ENCODE data around the gene BRWD1. TPM values are rescaled to one million over a fixed set of nuclear protein-coding genes. Genes with fewer than 3 reads are reported as not detected.
A peak's percentile ranks its signal among the peaks of the same experiment; 100 is the strongest.

The BRWD1 gene
- total RNA-seq, 2 experiments from 2014 or later: 19.1 to 24.5 TPM

- intact Hi-C loops (cut with DNase I, micrococcal nuclease): no loop called here
- POLR2A ChIA-PET: no interaction called here
- Mint-ChIP-seq H3K36me3 (ENCODE audit: low read depth) (peaks cover 62% of the 10 kb centered on the region), H3K27ac (peak overlapping the region; percentile 72), H3K4me3 (no peak overlapping the region), H3K4me1 (peaks cover 29% of the 10 kb centered on the region), H3K27me3 (no peaks in the 10 kb centered on the region), H3K9me3 (ENCODE audit: low read depth) (no peaks in the 10 kb centered on the region)
- ATAC-seq (no peak), DNase-seq (no peak)
- CTCF ChIA-PET: interaction anchor here (1.0 to 1.7 kb wide), 3 partner anchors 13 to 245 kb away, joined by 3 to 5 read pairs (median 4); partner anchors contain the start of gene PSMG1
These were observed 116.6 kb downstream of the BRWD1 start for GRCh38 chr21:39196838-39197237.

DNA sequence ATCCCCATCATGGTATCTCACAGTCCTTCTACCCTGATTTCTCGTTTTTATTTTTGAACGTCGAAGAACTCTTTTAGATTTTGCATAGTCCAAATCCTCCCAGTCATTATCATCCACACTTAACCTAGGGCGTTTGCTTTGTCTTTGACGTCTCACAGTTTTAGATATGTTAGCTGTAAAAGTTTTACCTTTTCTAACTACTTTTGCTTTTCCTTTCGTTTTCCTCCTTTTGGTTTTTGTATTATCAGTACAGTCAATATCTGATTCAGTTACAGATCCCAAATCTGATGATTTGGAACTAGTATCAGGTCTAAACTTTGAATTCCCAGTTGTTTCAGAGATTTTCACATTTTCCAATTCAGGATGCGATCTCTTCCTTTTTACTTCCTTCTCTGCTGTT, 117.1 kb downstream of the BRWD1 start:
- H3K4me1 Mint-ChIP-seq: peaks cover 30% of the 10 kb centered on the region
- CTCF ChIA-PET: interaction anchor here (1.4 to 1.7 kb wide), 3 partner anchors 10 to 61 kb away, joined by 3 to 5 read pairs (median 4); no protein-coding TSS in a partner anchor
- DNase-seq: no peak
- no peaks in the 10 kb centered on the region for H3K27me3 Mint-ChIP-seq
- no peaks in the 10 kb centered on the region for H3K9me3 Mint-ChIP-seq (ENCODE audit: low read depth)
- H3K4me3 Mint-ChIP-seq: no peak overlapping the region
- intact Hi-C loops (cut with DNase I, micrococcal nuclease): no loop called here
- peaks cover 59% of the 10 kb centered on the region for H3K36me3 Mint-ChIP-seq (ENCODE audit: low read depth)
- POLR2A ChIA-PET: no interaction called here
- peak overlapping the region; percentile 72 for H3K27ac Mint-ChIP-seq
- ATAC-seq: peak; percentile 36

DNA sequence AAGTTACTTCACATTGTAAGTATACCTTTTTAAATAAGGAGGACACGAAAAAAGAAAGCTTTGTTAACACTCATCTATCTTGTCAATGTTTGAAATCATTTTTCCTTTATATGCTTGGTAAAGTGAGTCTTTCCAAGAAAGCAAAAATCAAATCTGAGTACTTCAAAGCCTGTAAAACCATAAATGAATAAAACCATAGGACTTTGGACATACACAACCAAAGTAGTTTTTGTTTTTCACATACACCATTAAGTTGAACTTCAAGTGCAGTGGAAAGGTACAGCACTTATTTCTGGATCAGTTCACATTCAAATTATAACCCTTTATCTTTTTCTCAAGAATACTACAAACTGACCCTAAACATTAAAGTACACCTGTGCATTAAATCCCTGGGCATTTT, 120.1 kb downstream of the BRWD1 start:
- CTCF ChIA-PET: interaction anchor here (1.6 kb wide), 1 partner anchor 10 kb away, joined by 6 read pairs; the partner anchor contains the start of gene PSMG1
- intact Hi-C loops (cut with DNase I, micrococcal nuclease): loop anchor here in 1 of 2 experiments (5.0 kb wide), 1 partner anchor 44 kb away; no protein-coding TSS in a partner anchor
- peaks cover 50% of the 10 kb centered on the region for H3K4me1 Mint-ChIP-seq

DNA sequence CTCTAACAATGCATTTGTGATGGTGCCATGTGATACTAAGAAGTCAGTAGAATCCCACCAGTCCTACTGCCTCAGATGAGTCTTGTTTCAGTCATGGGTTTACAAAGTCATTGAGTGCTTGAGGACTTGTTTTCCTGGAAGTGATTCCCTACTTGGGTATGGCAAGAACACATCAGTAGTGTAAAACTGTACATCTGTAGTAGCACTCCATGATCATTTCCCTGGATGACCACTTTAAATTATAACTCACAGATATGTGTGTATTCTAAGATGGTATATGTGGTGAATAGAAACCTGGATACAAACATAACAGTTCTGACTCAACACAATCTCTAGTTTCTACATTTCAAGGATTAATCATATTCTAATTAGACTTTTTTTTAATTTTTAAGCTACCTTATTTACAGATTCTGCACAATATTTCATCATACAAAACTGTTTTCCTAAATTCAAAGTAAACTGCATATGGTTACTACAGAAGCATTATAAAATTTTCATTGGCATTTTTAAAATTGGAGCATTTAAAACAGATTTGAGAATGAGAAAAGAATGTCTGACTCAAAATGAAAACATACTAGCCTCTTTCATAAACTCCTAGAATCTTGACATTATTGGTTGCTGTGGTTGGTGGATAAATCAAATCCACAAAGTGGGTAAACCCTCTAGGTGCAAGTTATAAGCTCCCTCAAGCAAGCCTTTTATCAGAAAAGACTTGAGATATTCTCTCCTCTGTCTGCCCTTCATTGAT, 123.4 kb downstream of the BRWD1 start:
- H3K27ac Mint-ChIP-seq: no peak overlapping the region
- POLR2A ChIA-PET: no interaction called here
- ATAC-seq: peak; percentile 84
- H3K4me1 Mint-ChIP-seq: peaks cover 52% of the 10 kb centered on the region
- H3K4me3 Mint-ChIP-seq: no peak overlapping the region
- peaks cover 17% of the 10 kb centered on the region for H3K36me3 Mint-ChIP-seq (ENCODE audit: low read depth)
- no peak for DNase-seq
- no peaks in the 10 kb centered on the region for H3K27me3 Mint-ChIP-seq
- H3K9me3 Mint-ChIP-seq (ENCODE audit: low read depth): no peaks in the 10 kb centered on the region
- intact Hi-C loops (cut with DNase I, micrococcal nuclease): loop anchor here (2.0 to 5.0 kb wide), 2 partner anchors 47 to 49 kb away; no protein-coding TSS in a partner anchor
- CTCF ChIA-PET: interaction anchor here (0.7 to 1.6 kb wide), 4 partner anchors 10 to 529 kb away, joined by 3 to 8 read pairs (median 4); no protein-coding TSS in a partner anchor

More for the DNA sequence above, 120.1 kb downstream of the BRWD1 start:
- H3K36me3 Mint-ChIP-seq (ENCODE audit: low read depth): peaks cover 46% of the 10 kb centered on the region
- ATAC-seq (no peak), DNase-seq (no peak)
- H3K27ac Mint-ChIP-seq: no peak overlapping the region
- no peaks in the 10 kb centered on the region for H3K27me3 Mint-ChIP-seq
- POLR2A ChIA-PET: no interaction called here
- no peak overlapping the region for H3K4me3 Mint-ChIP-seq
- no peaks in the 10 kb centered on the region for H3K9me3 Mint-ChIP-seq (ENCODE audit: low read depth)

GRCh38 chr21:39188521-39189139, 124.8 kb downstream of the BRWD1 start:
- Mint-ChIP-seq H3K4me3 (no peak overlapping the region), H3K36me3 (ENCODE audit: low read depth) (peaks cover 8% of the 10 kb centered on the region), H3K27ac (peak overlapping the region; percentile 12), H3K9me3 (ENCODE audit: low read depth) (no peaks in the 10 kb centered on the region), H3K27me3 (no peaks in the 10 kb centered on the region), H3K4me1 (peaks cover 61% of the 10 kb centered on the region)
- ATAC-seq (peak; percentile 4), DNase-seq (no peak)
- ChIA-PET CTCF (interaction anchor here (0.6 to 1.0 kb wide), 2 partner anchors 24 to 325 kb away, joined by 3 to 4 read pairs; no protein-coding TSS in a partner anchor), POLR2A (interaction anchor here (0.7 kb wide), 1 partner anchor 161 kb away, joined by 3 read pairs; no protein-coding TSS in a partner anchor)
- intact Hi-C loops (cut with DNase I, micrococcal nuclease): no loop called here

- Mint-ChIP-seq H3K27ac (no peak overlapping the region), H3K4me1 (peaks cover 64% of the 10 kb centered on the region), H3K27me3 (no peaks in the 10 kb centered on the region), H3K4me3 (no peak overlapping the region), H3K9me3 (ENCODE audit: low read depth) (no peaks in the 10 kb centered on the region), H3K36me3 (ENCODE audit: low read depth) (peaks cover 14% of the 10 kb centered on the region)
- ChIA-PET POLR2A (no interaction called here), CTCF (interaction anchor here (1.7 kb wide), 1 partner anchor 9 kb away, joined by 4 read pairs; no protein-coding TSS in a partner anchor)
- ATAC-seq (no peak), DNase-seq (no peak)
- intact Hi-C loops (cut with DNase I, micrococcal nuclease): no loop called here
These were observed 126.3 kb downstream of the BRWD1 start for GRCh38 chr21:39187141-39187540.

GRCh38 chr21:39186676-39187075, 126.8 kb downstream of the BRWD1 start:
- ChIA-PET CTCF (interaction anchor here (0.6 to 1.7 kb wide), 2 partner anchors 9 to 55 kb away, joined by 3 to 4 read pairs; no protein-coding TSS in a partner anchor), POLR2A (no interaction called here)
- intact Hi-C loops (cut with DNase I, micrococcal nuclease): no loop called here
- peaks cover 13% of the 10 kb centered on the region for H3K36me3 Mint-ChIP-seq (ENCODE audit: low read depth)
- H3K9me3 Mint-ChIP-seq (ENCODE audit: low read depth): no peaks in the 10 kb centered on the region
- H3K27ac Mint-ChIP-seq: no peak overlapping the region
- H3K27me3 Mint-ChIP-seq: no peaks in the 10 kb centered on the region
- no peak overlapping the region for H3K4me3 Mint-ChIP-seq
- H3K4me1 Mint-ChIP-seq: peaks cover 68% of the 10 kb centered on the region
- ATAC-seq: no peak
- no peak for DNase-seq

DNA sequence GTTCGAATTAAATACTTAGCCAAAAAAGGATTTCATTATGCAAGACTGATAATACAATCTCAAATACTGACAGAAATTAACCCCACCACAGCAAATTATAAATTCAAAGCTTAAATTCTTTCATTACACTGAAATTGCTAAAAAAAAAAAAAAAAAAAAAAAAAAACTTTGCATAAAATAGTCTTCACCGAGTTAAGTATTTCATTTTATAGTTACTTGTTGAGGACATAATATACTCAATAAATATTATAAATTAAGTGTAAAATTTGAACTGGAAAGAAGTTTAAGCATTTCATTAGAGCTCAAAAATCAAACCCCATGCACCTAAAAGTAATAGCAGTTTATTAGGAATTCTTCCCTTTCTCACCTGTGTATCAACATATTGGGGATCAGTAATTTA, 128.3 kb downstream of the BRWD1 start:
- Mint-ChIP-seq H3K9me3 (ENCODE audit: low read depth) (no peaks in the 10 kb centered on the region), H3K27me3 (no peaks in the 10 kb centered on the region), H3K36me3 (ENCODE audit: low read depth) (peaks cover 23% of the 10 kb centered on the region), H3K4me3 (no peak overlapping the region), H3K4me1 (peaks cover 69% of the 10 kb centered on the region), H3K27ac (no peak overlapping the region)
- CTCF ChIA-PET: no interaction called here
- ATAC-seq (no peak), DNase-seq (no peak)
- intact Hi-C loops (cut with DNase I, micrococcal nuclease): no loop called here
- POLR2A ChIA-PET: no interaction called here

DNA sequence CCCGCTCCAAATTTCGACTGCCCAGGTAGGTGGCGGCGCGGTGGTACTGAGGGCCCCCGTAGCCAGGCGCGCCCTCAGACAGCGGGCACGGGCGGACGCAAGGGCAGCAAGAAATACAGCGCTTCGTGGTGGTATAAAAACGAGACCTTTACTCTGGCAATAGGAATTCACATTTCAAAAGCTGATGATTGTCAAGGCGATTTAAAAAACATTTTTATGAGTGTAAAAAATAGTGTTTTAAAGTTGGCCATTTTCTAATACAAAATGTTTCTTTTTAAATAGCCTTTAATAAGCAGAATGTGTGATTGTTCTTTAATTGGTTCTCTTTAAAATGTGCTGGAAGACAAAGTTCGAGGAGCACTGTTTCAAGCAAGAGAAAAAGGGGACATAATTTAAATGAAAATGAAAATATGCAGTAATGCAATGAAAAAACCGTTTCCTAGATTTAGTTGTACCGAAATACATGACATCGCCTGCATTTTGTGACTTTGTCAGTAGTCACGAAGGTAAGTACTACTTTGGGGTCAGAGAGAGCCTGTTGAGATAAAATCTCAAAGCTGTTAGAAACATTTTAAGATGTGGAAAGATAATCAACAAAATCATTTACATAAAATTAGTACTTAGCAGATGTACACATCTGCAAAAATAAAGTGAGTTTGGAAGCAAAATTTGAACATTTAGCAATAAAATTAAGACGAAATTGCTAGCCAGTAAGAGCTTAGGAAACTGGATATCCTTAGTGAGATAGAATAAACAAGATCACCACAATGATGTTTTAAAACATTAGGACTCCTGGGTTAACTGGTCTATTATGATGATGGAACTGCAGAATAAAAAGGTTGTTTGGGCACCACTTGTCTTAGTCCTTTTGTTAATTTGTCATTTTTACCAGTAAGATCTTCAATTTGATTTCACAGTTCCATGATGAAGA, 129.1 kb downstream of the BRWD1 start:
- intact Hi-C loops (cut with DNase I, micrococcal nuclease): loop anchor here (5.0 kb wide), 3 partner anchors 263 to 1917 kb away; partner anchors contain the start of genes DYRK1A (in 1 of the 2), LCA5L (in 1 of the 2) and VPS26C (in 1 of the 2)
- no peak for ATAC-seq

GRCh38 chr21:39183272-39184049, 130.0 kb downstream of the BRWD1 start, which contains the start of gene PSMG1:
TSS of gene PSMG1 (minus strand) at chr21:39183451. CDS start at chr21:39183385, 66 bp downstream.
- Mint-ChIP-seq H3K4me1 (peaks cover 63% of the 10 kb centered on the region), H3K9me3 (ENCODE audit: low read depth) (no peaks in the 10 kb centered on the region), H3K36me3 (ENCODE audit: low read depth) (peaks cover 36% of the 10 kb centered on the region), H3K27me3 (no peaks in the 10 kb centered on the region), H3K4me3 (peak within 1 kb of the TSS; percentile 95), H3K27ac (peak within 1 kb of the TSS; percentile 97)
- ChIA-PET POLR2A (interaction anchor here (0.6 to 1.6 kb wide), 9 partner anchors 16 to 414 kb away, joined by 3 to 7 read pairs (median 3); partner anchors contain the start of gene HMGN1), CTCF (interaction anchor here (0.5 to 1.2 kb wide), 6 partner anchors 9 to 256 kb away, joined by 3 to 6 read pairs (median 4); no protein-coding TSS in a partner anchor)
- intact Hi-C loops (cut with DNase I, micrococcal nuclease): loop anchor here (1.0 to 5.0 kb wide), 12 partner anchors 129 to 1916 kb away; partner anchors contain the start of genes HMGN1 (in 2 of the 2), LCA5L (in 2 of the 2), BRWD1 (in 1 of the 2) and DYRK1A (in 1 of the 2)
- DNase-seq: peak; percentile 97
- ATAC-seq: peak; percentile 92

More for the DNA sequence above, 129.1 kb downstream of the BRWD1 start:
- Mint-ChIP-seq H3K4me3 (peak overlapping the region; percentile 95), H3K27me3 (no peaks in the 10 kb centered on the region), H3K9me3 (ENCODE audit: low read depth) (no peaks in the 10 kb centered on the region), H3K4me1 (peaks cover 67% of the 10 kb centered on the region), H3K36me3 (ENCODE audit: low read depth) (peaks cover 30% of the 10 kb centered on the region), H3K27ac (peak overlapping the region; percentile 97)
- DNase-seq: no peak
- ChIA-PET CTCF (interaction anchor here (0.9 to 1.2 kb wide), 2 partner anchors 8 to 210 kb away, joined by 4 to 6 read pairs; no protein-coding TSS in a partner anchor), POLR2A (interaction anchor here (0.6 to 1.6 kb wide), 6 partner anchors 16 to 376 kb away, joined by 3 to 7 read pairs (median 4); partner anchors contain the start of gene HMGN1)

All from activated CD4-positive, alpha-beta T cell treated with anti-CD3 and anti-CD28 coated beads for 36 hours (primary cell).